DND-41 (cell line): ENCODE data around the gene CACNA2D3.

Experiments used
- ATAC-seq: fragments of 200-7000 bp; cut with Tn5 transposase; 3 replicates; pipeline ENCODE4 v1.9.1; 2021; ENCODE audit warnings: low read depth; ENCODE audit not compliant: insufficient read depth
- DNase-seq: peaks from one replicate; pipeline ENCODE4 v3.0.0-alpha.2; 2020
- H2AFZ ChIP-seq: 2 replicates; pipeline ENCODE4 v1.6.0; 2012; ENCODE audit warnings: low read depth, low read length
- H3K27ac ChIP-seq: 2 replicates; pipeline ENCODE4 v1.5.1; 2012; ENCODE audit warnings: low read length, inconsistent platforms
- H3K27me3 ChIP-seq: fragments of 200-600 bp; sonication (generic); 2 replicates; pipeline ENCODE4 v1.6.0; 2012; ENCODE audit warnings: low read length, mild to moderate bottlenecking, inconsistent platforms; ENCODE audit not compliant: insufficient read depth, poor library complexity
- H3K36me3 ChIP-seq: 2 replicates; pipeline ENCODE4 v1.5.1; 2012; ENCODE audit warnings: low read length, inconsistent platforms; ENCODE audit not compliant: insufficient read depth
- H3K4me1 ChIP-seq: 2 replicates; pipeline ENCODE4 v1.5.1; 2012; ENCODE audit warnings: mild to moderate bottlenecking, low read length; ENCODE audit not compliant: insufficient read depth
- H3K4me2 ChIP-seq: 2 replicates; pipeline ENCODE4 v1.6.0; 2012; ENCODE audit warnings: mild to moderate bottlenecking, moderate library complexity, low read length, inconsistent platforms; ENCODE audit not compliant: insufficient read depth
- H3K4me3 ChIP-seq, 2 experiments: fragments of 200-600 bp in 1 of 2; shearing (Covaris generic) in 1 of 2; 2 replicates each; pipeline ENCODE4 v1.5.1; 2012 to 2016; ENCODE audit warnings: inconsistent platforms in 2 of 2, low read length in 2 of 2, mild to moderate bottlenecking in 2 of 2, low read depth in 1 of 2, moderate library complexity in 1 of 2
- H3K79me2 ChIP-seq: 2 replicates; pipeline ENCODE4 v1.6.0; 2012; ENCODE audit warnings: low read length, inconsistent platforms; ENCODE audit not compliant: insufficient read depth
- H3K9ac ChIP-seq: 2 replicates; pipeline ENCODE4 v1.6.0; 2012; ENCODE audit warnings: low read depth, mild to moderate bottlenecking, inconsistent platforms, low read length, moderate library complexity
- H3K9me3 ChIP-seq: 2 replicates; pipeline ENCODE4 v1.5.1; 2012; ENCODE audit warnings: low read length, moderate library complexity, mild to moderate bottlenecking, inconsistent platforms; ENCODE audit not compliant: insufficient read depth, severe bottlenecking
- H4K20me1 ChIP-seq: 2 replicates; pipeline ENCODE4 v1.6.0; 2012; ENCODE audit warnings: low read length; ENCODE audit not compliant: insufficient read depth
- CTCF ChIP-seq: IDR thresholded peaks from 2 replicates; pipeline ENCODE4 v1.5.1; 2012; ENCODE audit warnings: borderline replicate concordance, low read length, moderate library complexity, mild to moderate bottlenecking; ENCODE audit not compliant: poor library complexity, severe bottlenecking; ENCODE audit errors: extremely low read depth
- EZH2 ChIP-seq: IDR thresholded peaks from 3 replicates; pipeline ENCODE4 v1.6.1; 2012; ENCODE audit warnings: borderline replicate concordance, low read depth, mild to moderate bottlenecking, moderate library complexity, low read length, inconsistent platforms; ENCODE audit not compliant: severe bottlenecking

Gene CACNA2D3

GRCh38 chr3:54223063-54223462, 100.7 kb downstream of the CACNA2D3 start:
- no peak overlapping the region for H3K4me3 ChIP-seq
- no peak overlapping the region for H2AFZ ChIP-seq
- H3K27ac ChIP-seq: no peak overlapping the region
- H3K4me1 ChIP-seq: no peaks in the 10 kb centered on the region
- H3K79me2 ChIP-seq: no peaks in the 10 kb centered on the region
- H3K4me2 ChIP-seq: no peak overlapping the region
- H3K36me3 ChIP-seq: no peaks in the 10 kb centered on the region
- no peaks in the 10 kb centered on the region for H3K27me3 ChIP-seq
- H4K20me1 ChIP-seq: no peaks in the 10 kb centered on the region; the same call in 1 of the 2 replicates
- H3K9me3 ChIP-seq: no peaks in the 10 kb centered on the region
- no peak overlapping the region for H3K9ac ChIP-seq
- DNase-seq (no peak), ATAC-seq (no peak)
- TF ChIP-seq EZH2: no peak
- no peak for TF ChIP-seq CTCF

DNA sequence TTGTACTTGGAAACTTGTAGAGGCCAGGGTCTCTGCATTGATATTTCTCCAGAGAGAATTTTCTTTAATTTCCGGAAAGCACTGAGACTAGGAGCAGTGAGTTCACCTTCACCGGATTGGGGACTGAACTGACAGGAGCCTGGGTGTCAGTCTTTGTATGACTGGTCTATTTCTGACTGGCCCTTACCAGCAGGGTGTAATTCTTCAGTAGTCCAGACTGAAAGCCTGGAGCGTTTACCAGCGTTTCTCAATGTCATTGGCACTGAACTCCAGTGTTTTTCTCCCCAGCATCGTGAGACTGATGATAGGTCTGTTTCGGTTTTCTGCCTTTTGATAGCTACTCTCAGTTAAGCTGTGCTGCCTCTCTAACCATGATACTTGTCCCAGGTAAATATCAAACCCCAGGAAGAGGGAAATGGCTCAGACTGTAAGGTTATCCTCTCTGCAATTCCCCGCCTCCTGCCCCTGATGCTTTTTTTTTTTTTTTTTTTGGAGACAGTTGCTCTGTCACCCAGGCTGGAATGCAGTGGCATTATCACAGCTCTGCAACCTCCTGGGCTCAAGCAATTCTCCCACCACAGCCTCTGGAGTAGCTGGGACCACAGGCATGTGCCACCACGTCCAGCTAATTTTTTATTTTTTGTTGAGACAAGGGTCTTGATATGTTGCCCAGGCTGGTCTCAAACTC, 103.6 kb downstream of the CACNA2D3 start:
- ATAC-seq: no peak
- no peaks in the 10 kb centered on the region for H3K4me1 ChIP-seq
- H3K79me2 ChIP-seq: no peaks in the 10 kb centered on the region
- H4K20me1 ChIP-seq: no peaks in the 10 kb centered on the region; the same call in 1 of the 2 replicates
- H3K36me3 ChIP-seq: no peaks in the 10 kb centered on the region
- no peak overlapping the region for H3K27ac ChIP-seq
- no peak for DNase-seq
- TF ChIP-seq EZH2 (no peak), CTCF (no peak)
- no peak overlapping the region for H3K9ac ChIP-seq
- no peak overlapping the region for H3K4me2 ChIP-seq
- H3K27me3 ChIP-seq: no peaks in the 10 kb centered on the region
- H2AFZ ChIP-seq: no peak overlapping the region
- no peak overlapping the region for H3K4me3 ChIP-seq
- H3K9me3 ChIP-seq: no peaks in the 10 kb centered on the region

DNA sequence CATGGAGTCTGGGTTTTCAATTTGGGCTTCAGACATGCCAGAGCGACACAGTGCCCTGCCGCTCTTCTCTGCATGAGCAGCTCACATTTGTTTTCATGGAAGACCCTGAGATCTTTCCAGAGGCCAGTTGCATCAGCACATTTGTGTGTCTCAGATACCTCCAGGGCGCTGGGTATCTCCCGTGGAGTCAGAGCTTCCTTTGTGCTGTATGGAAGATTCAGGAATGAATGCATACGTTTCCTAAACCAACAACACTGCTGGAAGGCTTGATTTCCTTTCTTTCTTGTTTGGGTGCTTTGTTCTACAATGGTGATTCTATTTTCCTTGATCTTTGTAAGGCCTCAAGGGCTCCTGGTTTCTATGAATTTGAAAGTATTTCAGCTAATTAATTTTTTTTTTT, 106.5 kb downstream of the CACNA2D3 start:
- no peaks in the 10 kb centered on the region for H3K9me3 ChIP-seq
- ATAC-seq: no peak
- H3K9ac ChIP-seq: no peak overlapping the region
- H3K4me1 ChIP-seq: no peaks in the 10 kb centered on the region
- TF ChIP-seq CTCF (no peak), EZH2 (no peak)
- no peaks in the 10 kb centered on the region; the same call in 1 of the 2 replicates for H4K20me1 ChIP-seq
- no peak overlapping the region for H3K4me3 ChIP-seq
- H3K27me3 ChIP-seq: no peaks in the 10 kb centered on the region
- DNase-seq: no peak
- no peak overlapping the region for H3K27ac ChIP-seq
- H3K79me2 ChIP-seq: no peaks in the 10 kb centered on the region
- H2AFZ ChIP-seq: no peak overlapping the region
- no peak overlapping the region for H3K4me2 ChIP-seq
- no peaks in the 10 kb centered on the region for H3K36me3 ChIP-seq
